Measurements from ENCODE around the gene TSPAN16. TPM values are rescaled to one million over a fixed set of nuclear protein-coding genes. Genes with fewer than 3 reads are reported as not detected.
A peak's percentile ranks its signal among the peaks of the same experiment; 100 is the strongest.

Gene TSPAN16, protein sequence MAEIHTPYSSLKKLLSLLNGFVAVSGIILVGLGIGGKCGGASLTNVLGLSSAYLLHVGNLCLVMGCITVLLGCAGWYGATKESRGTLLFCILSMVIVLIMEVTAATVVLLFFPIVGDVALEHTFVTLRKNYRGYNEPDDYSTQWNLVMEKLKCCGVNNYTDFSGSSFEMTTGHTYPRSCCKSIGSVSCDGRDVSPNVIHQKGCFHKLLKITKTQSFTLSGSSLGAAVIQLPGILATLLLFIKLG
- polyA plus RNA-seq (2012; ENCODE audit: insufficient read depth, insufficient read length) = not detected

DNA sequence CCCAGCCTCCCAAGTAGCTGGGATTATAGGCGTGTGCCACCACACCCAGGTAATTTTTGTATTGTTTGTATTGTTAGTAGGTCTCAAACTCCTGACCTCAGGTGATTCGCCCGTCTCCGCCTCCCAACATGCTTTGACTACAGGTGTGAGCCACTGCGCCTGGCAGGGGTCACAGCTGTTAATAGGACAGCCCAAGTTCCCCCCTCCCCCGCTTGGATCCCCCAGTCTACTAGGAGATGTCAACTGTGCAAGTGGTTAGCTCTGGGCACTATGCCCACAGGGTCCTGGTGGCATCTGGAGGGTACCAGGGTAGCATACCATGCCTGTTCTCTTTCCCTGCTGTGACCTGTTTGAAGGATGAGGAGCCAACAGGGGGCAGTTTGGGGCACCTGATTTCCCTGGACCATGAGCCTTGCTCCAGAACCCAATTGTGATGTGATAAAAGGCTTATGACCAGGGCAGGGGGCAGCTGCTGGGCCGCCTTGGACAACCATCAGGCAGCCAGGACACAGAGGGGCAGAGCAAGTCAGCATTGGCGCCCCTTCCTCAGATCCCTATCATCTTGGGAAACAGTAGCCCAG lies at the start of gene TSPAN16:
TSPAN16 (plus strand) TSS at position 496 of the 581 bp plus-strand sequence. CDS start 138 bp downstream, outside the sequence.
- DNase-seq (ENCODE audit: low read depth, low spot score) = no peak
- no peak within 1 kb of the TSS for H3K4me3 ChIP-seq (ENCODE audit: low read length)

DNA sequence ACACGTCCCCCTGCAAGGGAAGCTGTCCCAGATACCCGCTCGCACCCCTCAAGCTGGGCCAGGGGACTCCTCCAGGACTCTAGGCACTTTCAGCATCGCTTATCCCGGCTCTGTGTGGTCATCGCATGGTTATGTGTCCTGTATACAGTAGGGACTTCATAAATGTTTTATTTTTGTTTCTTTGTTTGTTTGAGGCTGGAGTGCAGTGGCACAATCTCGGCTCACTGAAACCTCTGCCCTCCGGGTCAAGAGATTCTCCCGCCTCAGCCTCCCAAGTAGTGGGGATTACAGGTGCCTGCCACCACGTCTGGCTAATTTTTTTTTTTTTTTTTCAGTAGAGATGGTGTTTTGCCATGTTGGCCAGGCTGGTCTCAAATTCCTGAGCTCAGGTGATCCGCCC lies 49.0 kb upstream of the TSPAN16 start:
- DNase-seq (ENCODE audit: low read depth, low spot score) = no peak
- H3K4me3 ChIP-seq (ENCODE audit: low read length) = no peak overlapping the region

DNA sequence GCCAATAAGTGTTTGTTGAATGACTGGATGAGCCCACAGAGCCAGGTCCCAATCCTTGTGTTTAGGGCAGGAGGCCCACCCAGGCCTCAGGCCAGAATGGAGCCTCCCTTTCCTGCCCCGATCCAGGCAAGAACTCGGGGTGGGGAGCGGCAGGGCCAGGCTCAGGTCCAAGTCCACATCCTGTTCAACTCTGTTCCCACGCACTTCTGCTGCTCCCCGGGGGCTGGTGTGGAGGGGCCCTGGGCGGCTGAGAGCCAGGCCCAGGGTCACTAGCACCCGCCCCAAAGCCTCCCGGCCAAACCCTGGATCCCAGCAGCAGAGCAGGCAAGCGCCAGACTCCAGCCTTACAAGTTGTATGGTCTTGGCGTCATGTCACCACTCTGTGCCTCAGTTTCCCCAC lies 48.6 kb upstream of the TSPAN16 start:
- no peak overlapping the region for H3K4me3 ChIP-seq (ENCODE audit: low read length)
- DNase-seq (ENCODE audit: low read depth, low spot score) = no peak

DNA sequence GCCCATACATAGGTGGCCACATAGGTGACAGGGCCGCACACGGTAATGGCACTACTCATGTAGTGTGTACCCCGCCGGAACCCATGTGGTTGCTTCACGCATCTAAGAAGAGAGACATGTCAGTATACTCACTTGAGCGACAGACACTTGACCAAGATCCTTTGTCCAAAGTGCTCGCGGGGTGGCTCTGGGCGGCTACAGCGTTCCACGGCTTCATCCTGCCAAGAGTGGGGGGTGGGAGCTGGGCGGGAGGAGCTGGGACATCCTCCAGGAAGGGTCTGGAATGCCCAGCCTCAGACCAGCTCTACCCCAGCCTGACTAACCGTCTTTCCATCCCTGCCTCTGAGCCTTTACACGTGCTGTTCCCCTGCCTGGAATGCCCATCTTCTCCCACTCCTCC lies 48.0 kb upstream of the TSPAN16 start:
- DNase-seq (ENCODE audit: low read depth, low spot score) = no peak
- no peak overlapping the region for H3K4me3 ChIP-seq (ENCODE audit: low read length)

DNA sequence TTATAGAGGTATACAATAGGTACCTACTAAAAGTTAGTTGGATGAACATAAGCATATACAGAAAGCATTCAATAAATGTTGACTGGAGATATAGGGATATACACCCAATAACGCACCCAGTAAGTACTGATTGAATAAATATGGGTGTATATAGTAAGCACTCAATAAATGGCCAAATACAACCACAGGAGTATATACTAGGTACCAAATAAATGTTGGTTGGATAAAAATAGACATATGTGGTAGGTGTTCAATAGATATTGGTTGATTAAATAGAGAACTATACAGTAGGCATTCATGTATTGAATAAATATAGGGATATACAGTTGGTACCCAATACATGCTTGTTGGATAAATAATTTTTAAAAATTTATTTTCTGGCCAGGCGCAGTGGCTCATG lies 47.1 kb upstream of the TSPAN16 start:
- DNase-seq (ENCODE audit: low read depth, low spot score) = no peak
- no peak overlapping the region for H3K4me3 ChIP-seq (ENCODE audit: low read length)

DNA sequence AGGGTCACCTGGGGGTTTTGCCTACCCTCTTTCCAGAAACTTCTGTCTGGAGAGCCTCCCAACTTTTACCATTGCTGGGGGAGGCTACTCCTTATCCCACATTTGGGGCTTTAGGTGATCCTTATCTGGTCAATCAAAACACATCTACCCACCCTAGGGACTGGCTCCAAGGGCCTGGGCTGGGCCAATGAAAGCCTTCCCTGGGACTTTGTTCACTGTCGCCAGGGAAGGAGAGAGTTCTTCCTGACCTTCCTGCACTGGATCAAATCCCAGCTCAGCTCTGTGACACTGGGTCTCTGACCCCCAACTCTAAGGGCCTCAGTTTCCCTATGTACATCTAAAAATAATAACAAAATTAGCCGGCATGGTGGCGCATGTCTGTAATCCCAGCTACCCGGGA lies 44.7 kb upstream of the TSPAN16 start:
- DNase-seq (ENCODE audit: low read depth, low spot score) = no peak
- H3K4me3 ChIP-seq (ENCODE audit: low read length) = no peak overlapping the region

DNA sequence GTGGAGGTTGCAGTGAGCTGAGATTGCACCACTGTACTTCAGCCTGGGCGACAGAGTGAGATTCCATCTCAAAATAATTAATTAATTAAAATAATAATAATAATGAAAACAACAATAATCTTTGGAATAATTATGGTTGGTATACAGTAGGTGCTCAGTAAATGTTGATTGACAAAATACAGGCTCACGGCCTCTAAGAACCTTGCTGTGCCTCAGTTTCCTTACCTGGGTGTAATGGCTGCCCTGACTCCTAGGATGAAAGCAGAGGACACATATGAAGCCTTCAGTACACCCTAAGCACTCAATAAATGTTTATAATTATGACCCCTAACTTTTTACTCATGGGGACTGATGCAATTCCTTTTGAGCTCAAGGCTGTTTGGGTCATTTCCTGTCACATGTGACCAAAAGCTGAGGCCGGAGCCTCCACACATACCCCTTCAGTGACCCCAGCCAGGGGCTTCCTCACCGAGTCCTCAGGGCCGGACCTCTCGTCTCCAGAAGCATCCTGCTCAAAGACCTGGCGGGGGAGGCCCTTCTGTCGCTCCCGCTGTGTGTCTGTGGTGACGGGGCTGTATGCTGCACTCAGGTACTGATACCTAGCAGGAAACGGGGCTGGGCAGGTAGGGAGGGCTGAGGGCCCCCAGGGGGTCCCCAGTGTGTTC lies 44.2 kb upstream of the TSPAN16 start:
- H3K4me3 ChIP-seq (ENCODE audit: low read length) = no peak overlapping the region
- no peak for DNase-seq (ENCODE audit: low read depth, low spot score)

DNA sequence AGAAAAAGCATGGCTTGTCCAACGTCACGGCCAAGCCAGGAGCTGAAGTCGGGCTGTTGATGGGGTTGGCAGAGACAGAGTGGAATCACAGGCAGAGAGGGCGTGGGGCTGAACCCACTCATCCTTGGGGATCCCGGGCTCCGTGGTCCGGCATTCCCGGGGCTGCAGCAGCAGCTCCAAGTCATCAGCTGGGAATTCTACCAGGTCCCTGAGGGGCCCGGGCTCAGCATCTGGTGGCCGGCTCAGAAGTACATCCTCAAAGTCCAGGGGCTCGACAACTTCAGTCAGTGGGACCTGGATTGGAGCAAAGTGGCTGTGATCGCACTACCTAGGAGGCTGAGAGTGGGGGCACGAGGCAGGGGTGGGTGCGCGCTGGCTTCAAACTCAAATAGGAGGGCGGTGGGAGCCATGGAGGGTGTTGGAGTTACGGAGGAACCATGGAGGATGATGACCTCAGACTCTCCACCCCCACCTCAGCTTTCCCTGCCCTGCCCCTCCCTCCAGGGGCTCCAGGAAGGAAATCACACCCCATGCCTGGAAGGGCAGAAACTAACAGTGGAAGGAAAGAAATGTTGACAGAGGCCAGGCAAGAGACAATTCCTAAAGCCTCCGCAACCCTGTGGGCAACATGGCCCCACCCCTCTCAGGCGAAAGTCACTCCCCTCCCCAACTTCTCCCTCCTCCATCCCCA lies 43.1 kb upstream of the TSPAN16 start:
- no peak overlapping the region for H3K4me3 ChIP-seq (ENCODE audit: low read length)

DNA sequence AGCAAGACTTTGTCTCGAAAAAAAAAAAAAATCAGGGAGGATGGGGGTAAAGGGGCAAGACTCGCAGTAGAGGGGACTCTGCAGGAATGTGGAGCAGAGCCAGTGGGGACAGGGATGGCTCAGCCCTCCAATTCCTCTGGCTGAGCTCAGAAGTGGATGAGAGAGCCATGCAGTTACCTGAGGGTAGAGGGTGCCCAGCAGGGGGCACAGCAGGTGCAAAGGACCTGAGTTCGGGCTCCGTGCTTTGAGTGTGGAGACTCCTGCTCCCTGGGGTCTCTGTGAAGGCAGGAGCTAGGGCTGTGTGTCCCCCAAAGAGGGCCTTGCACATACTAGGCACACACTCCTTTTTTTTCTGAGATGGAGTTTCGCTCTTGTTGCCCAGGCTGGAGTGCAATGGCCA lies 41.3 kb upstream of the TSPAN16 start:
- DNase-seq (ENCODE audit: low read depth, low spot score) = peak; percentile 12
- H3K4me3 ChIP-seq (ENCODE audit: low read length) = no peak overlapping the region

More for the DNA sequence above, 43.1 kb upstream of the TSPAN16 start:
- no peak for DNase-seq (ENCODE audit: low read depth, low spot score)

DNA sequence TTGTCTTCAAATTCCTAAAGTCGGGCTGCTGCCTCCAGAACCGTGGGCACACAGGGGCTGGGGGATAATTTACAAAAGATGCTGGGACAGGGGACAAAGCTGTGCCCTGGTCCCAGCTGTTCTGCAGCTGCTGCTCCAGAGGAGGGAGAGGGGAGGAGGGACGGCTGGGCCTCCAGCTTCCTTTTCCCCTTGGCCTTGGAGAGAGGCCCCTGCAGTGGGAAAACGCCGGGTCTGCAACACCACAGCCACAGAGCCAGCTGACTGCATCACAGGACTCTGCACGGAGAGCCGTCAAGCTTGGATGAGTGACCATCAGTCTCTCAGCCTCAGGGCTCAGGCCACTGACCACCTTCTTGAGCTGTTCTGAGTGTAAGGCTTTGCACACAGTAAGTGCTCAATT lies 39.8 kb upstream of the TSPAN16 start:
- H3K4me3 ChIP-seq (ENCODE audit: low read length) = no peak overlapping the region
- DNase-seq (ENCODE audit: low read depth, low spot score) = no peak

DNA sequence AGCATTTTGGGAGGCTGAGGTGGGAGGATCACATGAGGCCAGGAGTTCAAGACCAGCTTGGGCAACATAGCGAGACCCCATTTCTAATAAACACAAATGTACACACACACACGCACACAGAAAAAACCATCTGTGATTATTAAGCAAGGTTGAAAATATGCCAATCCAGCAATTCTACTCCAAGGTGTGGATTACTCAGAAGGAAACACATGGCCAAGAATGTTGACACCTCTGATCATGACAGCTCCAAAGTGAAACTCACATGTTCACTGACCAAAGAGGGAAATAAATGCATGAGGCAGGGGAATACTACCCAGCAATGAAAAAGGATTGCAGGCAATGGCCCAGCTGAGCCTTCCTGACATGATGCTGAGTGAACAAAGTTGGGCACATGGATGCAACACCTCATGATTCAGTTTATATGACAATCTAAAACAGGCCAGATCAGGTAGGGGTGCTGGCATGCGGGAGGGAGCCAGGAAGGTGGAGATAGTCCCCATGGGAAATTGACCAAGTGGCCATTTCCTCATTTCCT lies 38.0 kb upstream of the TSPAN16 start:
- H3K4me3 ChIP-seq (ENCODE audit: low read length) = no peak overlapping the region
- no peak for DNase-seq (ENCODE audit: low read depth, low spot score)

DNA sequence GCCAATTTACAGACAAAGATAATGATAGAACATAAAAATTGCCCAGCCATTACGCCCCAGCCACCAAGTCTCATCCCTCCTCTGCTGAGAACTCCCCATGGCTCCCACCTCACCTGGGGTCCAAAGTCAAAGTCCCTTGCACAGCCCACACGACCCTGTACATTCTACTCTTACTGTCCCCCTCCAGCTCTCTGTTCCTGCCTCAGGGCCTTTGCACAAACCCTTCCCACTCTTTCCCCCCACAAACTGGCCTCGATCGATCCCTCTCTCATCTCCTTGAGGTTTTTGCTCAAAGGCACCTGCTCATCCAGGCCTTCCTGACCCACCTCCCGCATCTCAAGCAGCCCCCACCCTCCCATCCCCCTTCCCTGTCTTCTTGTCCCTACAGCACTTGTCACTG lies 35.0 kb upstream of the TSPAN16 start:
- no peak for DNase-seq (ENCODE audit: low read depth, low spot score)
- H3K4me3 ChIP-seq (ENCODE audit: low read length) = no peak overlapping the region

DNA sequence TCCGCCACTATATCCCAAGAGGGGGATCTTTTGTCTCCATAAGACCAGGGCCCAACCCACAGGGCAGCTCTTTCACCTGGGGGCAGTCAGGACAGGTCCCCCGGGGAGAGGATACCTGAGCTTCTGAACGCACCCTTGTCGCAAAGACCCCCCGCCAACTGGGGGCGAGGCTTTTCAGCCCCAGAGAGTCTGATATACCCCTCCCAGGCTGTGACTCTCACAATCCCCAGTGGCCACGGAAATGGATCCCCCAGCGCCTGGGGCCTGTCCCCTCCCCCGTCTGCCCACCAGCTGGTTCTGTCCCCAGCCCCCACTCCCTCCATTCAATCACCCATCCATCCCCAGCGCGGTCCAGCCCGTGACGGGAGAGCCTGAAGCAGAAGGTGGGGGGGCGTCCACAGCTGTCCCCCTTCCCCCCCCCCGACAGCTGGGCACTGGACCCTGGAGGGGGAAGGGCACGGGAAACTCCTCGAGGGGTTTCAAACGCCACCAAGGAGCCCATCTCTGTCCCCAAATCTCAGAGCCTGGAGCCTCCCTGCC lies 34.5 kb upstream of the TSPAN16 start:
- H3K4me3 ChIP-seq (ENCODE audit: low read length) = no peak overlapping the region
- no peak for DNase-seq (ENCODE audit: low read depth, low spot score)

DNA sequence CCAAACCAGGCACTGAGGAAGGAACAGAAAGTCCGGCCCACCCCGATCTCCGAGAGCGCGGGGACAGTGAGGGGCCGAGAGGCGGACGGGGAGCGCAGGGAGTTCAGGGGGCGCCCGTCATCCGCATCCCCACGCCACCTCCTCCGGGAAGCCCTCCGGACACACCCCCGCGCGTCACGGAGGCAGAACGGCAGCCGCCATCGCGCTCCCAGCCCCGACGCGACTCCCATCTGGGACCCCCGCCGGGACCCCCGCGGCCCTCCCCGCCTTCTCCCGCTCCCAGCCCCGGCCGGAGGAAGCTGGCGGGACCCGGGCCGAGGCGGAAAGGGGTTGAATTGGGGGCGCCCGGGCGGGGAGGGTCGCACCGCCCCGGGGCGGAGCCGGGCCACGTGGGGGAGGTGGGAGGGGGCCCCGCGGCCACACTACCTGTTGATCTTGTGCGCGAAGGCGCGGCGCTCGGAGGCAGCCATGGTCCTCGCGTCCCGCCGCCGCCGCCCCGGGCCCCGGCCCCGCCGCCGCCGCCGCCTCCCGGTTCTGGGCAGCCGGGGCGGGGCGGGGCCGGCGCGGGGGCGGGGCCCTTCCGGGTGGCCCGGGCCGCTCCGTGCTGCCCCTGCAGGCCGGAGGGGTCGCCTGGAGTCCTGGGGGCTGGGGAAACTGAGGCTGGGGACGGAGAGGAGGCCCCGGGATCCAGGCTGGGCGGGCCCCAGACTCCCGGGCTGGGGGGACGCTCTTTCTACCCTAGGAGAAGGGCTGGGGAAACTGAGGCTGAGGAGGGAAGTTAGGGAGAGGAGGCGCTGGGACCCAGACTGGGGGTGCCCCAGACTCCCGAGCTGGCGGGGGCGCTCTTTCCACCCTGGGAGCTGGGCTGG lies 33.8 kb upstream of the TSPAN16 start, which contains the start of gene DOCK6:
DOCK6 (minus strand) TSS at position 554 of the 869 bp plus-strand sequence; CDS start at position 470, 84 bp downstream.
- DNase-seq (ENCODE audit: low read depth, low spot score) = no peak
- no peak within 1 kb of the TSS for H3K4me3 ChIP-seq (ENCODE audit: low read length)

DNA sequence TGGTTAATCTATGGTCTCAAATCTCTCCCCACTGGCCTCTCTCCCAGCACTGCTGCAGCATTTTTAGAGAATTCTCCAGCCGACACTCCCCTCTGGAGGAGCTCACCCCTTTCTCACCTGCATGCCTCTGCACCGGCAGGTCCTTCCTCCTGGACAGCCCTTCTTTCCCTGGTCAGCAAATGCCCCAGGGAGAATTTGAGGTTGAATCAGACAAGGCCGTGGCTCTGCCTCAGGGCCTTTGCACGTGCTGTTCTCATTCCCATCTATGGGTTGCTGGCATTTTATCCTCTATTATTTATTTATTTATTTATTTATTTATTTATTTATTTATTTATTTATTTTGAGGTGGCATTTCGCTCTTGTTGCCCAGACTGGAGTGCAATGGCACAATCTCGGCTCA lies 32.2 kb upstream of the TSPAN16 start:
- H3K4me3 ChIP-seq (ENCODE audit: low read length) = no peak overlapping the region
- DNase-seq (ENCODE audit: low read depth, low spot score) = no peak

DNA sequence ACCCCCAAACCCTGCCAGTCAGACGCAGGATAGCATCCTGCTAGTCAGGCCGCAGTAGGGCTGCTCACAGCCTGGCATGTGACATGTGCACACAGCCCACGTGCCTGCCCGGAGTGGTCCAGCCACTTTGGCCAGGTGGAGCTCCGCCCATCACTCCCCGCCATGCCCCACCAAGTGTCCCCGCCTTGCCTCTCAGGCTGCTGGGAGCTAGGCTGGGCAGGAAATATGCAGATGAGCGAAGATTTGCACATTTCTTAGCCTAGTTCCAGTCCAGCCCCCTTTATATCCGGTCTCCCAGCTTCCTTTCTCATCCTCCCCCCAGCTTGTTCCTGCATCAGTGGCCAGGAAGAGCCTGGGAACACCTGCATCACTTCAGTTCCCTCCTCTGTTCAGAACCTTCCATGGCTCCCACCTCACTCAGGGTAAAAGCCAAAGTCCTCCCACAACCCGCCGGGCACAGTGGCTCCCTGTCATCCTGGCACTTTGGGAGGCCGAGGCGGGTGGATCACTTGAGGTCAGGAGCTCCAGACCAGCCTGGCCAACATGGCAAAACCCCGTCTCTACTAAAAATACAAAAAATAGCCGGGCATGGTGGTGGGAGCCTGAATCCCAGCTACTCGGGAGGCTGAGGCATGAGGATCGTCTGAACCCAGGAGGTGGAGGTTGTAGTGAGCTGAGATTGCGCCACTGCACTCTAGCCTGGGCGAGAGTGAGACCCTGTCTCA lies 31.3 kb upstream of the TSPAN16 start:
- H3K4me3 ChIP-seq (ENCODE audit: low read length) = no peak overlapping the region
- no peak for DNase-seq (ENCODE audit: low read depth, low spot score)

DNA sequence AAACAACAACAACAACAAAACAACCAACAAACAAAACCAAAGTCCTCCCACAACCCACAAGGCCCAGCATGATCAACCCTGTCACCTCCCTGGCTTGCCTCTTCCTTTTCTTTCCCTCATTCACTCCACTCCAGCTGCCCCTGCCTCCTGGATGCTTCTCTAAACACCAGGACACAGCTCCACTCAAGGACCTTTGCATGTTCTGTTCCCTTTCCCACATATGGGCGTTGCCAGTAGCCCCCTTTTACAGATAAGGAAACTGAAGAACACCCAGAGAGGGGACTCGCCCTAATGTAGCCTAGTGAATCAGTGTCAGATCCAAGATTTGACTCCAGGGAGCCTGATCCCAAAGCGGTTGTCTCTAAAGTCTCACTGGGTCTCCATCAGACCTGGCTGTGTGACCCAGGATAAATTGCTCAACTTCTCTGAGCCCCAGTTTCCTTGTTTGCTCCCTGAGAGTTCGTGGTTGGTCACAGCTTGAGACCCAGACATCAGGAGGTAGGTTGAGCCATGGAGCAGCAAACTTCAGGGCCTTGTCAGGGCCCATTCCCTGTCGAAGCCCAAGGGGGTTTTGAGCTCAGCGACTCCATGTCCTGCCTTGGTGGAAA lies 30.7 kb upstream of the TSPAN16 start:
- DNase-seq (ENCODE audit: low read depth, low spot score) = no peak
- H3K4me3 ChIP-seq (ENCODE audit: low read length) = no peak overlapping the region

Data from Jurkat, Clone E6-1 (cell line).